ENCODE measurements around the gene CDKAL1. TPM values are rescaled to one million over a fixed set of nuclear protein-coding genes. Genes with fewer than 3 reads are reported as not detected.

Gene CDKAL1
- total and polyA plus RNA-seq, 2 experiments from 2014 or later = 12.2 to 13.7 TPM

DNA sequence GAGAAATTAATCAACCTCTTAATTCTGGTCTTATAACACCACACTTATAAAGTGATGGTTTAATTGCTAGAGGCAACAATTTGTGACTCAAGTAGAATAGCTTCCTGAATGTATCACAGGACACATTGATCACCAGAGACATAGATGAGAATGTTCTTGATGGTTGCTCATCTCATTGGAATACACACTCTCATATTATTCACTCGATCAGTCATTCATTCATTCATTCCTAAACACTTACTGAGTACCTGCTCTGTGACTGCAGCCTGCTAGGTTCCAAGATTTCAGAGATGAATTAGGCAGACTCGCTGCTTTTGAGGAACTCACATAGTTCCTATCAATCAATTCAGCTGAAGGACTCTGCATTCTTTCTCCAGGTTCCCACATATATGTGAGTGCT is 694.2 kb downstream of the CDKAL1 start:
- DNase-seq (ENCODE audit: low read depth in 1 of 2, low spot score in 1 of 2) = no peak
- TF ChIP-seq, protein P1, sequence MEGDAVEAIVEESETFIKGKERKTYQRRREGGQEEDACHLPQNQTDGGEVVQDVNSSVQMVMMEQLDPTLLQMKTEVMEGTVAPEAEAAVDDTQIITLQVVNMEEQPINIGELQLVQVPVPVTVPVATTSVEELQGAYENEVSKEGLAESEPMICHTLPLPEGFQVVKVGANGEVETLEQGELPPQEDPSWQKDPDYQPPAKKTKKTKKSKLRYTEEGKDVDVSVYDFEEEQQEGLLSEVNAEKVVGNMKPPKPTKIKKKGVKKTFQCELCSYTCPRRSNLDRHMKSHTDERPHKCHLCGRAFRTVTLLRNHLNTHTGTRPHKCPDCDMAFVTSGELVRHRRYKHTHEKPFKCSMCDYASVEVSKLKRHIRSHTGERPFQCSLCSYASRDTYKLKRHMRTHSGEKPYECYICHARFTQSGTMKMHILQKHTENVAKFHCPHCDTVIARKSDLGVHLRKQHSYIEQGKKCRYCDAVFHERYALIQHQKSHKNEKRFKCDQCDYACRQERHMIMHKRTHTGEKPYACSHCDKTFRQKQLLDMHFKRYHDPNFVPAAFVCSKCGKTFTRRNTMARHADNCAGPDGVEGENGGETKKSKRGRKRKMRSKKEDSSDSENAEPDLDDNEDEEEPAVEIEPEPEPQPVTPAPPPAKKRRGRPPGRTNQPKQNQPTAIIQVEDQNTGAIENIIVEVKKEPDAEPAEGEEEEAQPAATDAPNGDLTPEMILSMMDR (IDR thresholded peaks at IDR 0.05; ENCODE audit: low read depth, low read length) = no peak
- no peak overlapping the region for H3K27ac ChIP-seq

DNA sequence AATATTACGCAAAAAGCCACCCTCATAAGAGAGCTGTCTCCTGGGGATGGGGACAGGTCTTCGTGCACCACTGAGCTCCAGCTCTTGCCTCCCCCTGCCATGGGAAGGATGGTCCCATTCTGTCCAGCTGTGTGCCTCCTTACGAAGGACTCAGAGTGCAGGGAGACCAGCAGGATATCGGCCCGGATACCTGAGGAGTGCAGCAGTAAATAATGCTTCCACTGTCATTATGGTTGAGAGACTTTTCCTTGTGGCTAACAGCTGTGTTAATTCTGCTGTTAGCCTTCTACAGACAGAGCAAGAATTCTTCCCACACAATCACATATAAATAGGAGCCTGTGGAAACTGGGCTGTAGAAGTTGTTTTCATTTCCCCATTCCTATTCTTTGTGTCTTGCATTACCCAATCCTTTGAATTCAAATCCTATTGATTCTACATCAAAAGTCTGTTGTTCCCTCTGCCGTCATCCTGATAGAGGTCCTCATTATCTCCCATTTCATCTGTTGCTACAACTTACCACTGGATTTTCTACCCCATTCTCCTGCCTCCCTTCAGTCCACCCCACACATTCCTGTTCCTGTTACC is 694.7 kb downstream of the CDKAL1 start:
- TF ChIP-seq, protein P1 (IDR thresholded peaks at IDR 0.05; ENCODE audit: low read depth, low read length) = no peak
- Histone ChIP-seq H3K9me3 (ENCODE audit: low read depth) (no peaks in the 10 kb centered on the region), H3K36me3 (no peaks in the 10 kb centered on the region), H3K4me1 (ENCODE audit: low read depth) (no peaks in the 10 kb centered on the region), H3K27me3 (no peaks in the 10 kb centered on the region), H3K27ac (no peak overlapping the region), H3K4me3 (no peak overlapping the region)
- no peak for DNase-seq (ENCODE audit: low read depth in 1 of 2, low spot score in 1 of 2)

More for the DNA sequence above, 694.2 kb downstream of the CDKAL1 start:
- no peak overlapping the region for H3K4me3 ChIP-seq
- H3K9me3 ChIP-seq (ENCODE audit: low read depth) = no peaks in the 10 kb centered on the region
- no peaks in the 10 kb centered on the region for H3K4me1 ChIP-seq (ENCODE audit: low read depth)
- no peaks in the 10 kb centered on the region for H3K36me3 ChIP-seq
- H3K27me3 ChIP-seq = no peaks in the 10 kb centered on the region

DNA sequence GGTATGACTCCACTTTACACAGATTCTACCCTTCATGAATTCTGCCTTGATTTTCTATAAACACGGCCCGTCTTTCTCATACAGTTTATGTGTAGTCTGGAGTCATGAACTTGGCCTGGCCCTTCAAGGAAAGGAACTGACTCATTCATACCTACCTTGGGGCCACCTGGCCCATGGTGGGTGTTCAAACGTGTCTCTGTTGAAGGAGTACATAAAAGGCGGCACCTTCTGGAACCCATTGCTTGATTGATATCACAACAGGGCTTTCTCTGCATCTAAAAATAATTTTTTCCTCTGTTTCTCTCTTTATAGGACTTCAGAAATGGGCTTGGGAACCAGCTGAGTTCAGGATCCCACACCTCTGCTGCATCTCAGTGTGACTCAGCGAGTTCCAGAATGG is 696.3 kb downstream of the CDKAL1 start:
- TF ChIP-seq, protein P1 (IDR thresholded peaks at IDR 0.05; ENCODE audit: low read depth, low read length) = no peak
- no peak for DNase-seq (ENCODE audit: low read depth in 1 of 2, low spot score in 1 of 2)
- H3K27me3 ChIP-seq = no peaks in the 10 kb centered on the region

DNA sequence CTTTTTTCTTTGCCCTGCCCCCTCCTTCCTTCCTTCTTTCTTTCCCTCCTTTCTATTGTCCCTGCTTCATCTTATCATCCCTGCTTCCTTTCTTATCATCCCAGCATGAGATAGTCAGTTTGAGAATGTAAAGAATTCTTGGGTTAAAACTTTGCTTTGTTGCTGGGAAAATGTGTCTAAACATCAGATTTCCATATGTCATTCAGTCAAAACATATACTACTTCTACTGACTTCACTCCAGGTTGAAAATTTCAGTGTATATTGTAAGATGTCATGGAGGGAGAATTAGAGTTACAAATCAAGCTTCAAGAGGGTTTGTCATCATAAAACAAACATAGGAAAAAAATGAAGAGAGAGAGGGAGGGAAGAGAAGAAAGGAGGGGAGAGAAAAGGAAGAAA is 700.9 kb downstream of the CDKAL1 start:
- Histone ChIP-seq H3K9me3 (ENCODE audit: low read depth) (no peaks in the 10 kb centered on the region), H3K36me3 (no peaks in the 10 kb centered on the region), H3K4me1 (ENCODE audit: low read depth) (no peaks in the 10 kb centered on the region), H3K27me3 (no peaks in the 10 kb centered on the region), H3K4me3 (no peak overlapping the region), H3K27ac (no peak overlapping the region)
- peak in 1 of 2 donors; percentile 25 for DNase-seq (ENCODE audit: low read depth in 1 of 2, low spot score in 1 of 2)
- TF ChIP-seq, protein P1 (IDR thresholded peaks at IDR 0.05; ENCODE audit: low read depth, low read length) = no peak

More for the DNA sequence above, 696.3 kb downstream of the CDKAL1 start:
- H3K27ac ChIP-seq = no peak overlapping the region
- H3K4me1 ChIP-seq (ENCODE audit: low read depth) = no peaks in the 10 kb centered on the region
- no peaks in the 10 kb centered on the region for H3K36me3 ChIP-seq
- no peaks in the 10 kb centered on the region for H3K9me3 ChIP-seq (ENCODE audit: low read depth)
- H3K4me3 ChIP-seq = no peak overlapping the region

DNA sequence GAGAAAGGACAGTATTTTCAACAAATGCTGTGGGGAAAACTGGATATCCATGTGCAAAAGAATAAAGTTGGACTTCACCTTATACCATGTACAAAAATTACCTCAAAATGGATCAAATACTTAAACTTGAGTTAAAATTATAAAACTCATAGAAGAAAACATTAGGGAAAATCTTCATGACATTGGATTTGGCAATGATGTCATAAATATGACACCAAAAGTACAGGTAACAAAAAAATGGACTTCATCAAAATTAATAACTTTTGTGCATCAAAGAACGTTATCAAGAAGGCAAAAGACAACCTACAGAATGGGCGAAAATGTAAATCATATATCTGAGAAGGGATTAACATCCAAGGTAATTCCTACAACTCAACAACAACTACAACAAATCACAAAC is 704.0 kb downstream of the CDKAL1 start:
- no peaks in the 10 kb centered on the region for H3K4me1 ChIP-seq (ENCODE audit: low read depth)
- no peak overlapping the region for H3K27ac ChIP-seq
- TF ChIP-seq, protein P1 (IDR thresholded peaks at IDR 0.05; ENCODE audit: low read depth, low read length) = no peak
- no peaks in the 10 kb centered on the region for H3K36me3 ChIP-seq
- no peak for DNase-seq (ENCODE audit: low read depth in 1 of 2, low spot score in 1 of 2)
- H3K9me3 ChIP-seq (ENCODE audit: low read depth) = no peaks in the 10 kb centered on the region
- no peak overlapping the region for H3K4me3 ChIP-seq
- no peaks in the 10 kb centered on the region for H3K27me3 ChIP-seq

All from cardiac muscle cell (in vitro differentiated cells and primary cell).